NCI-H2227 (cell line): ENCODE measurements around the gene DENND6A.
"Not testable (repeated sequence)": the region's sequence is repeated elsewhere in the genome, so short reads cannot be mapped to it uniquely, and the experiment has no call there.

ENCODE experiments used
- DNase-seq: peaks from one replicate; lab custom pipeline; 2025; ENCODE audit not compliant: unreplicated experiment; lab: John Stamatoyannopoulos, UW

DENND6A gene

GRCh38 chr3:57692396-57693147, at the start of gene DENND6A:
TSS of gene DENND6A (minus strand) at chr3:57693077. CDS start at chr3:57693018, 59 bp downstream.
- peak; percentile 95 for DNase-seq

GRCh38 chr3:57740027-57740426, 47.1 kb upstream of the DENND6A start:
- no peak for DNase-seq

GRCh38 chr3:57738391-57738790, 45.5 kb upstream of the DENND6A start:
- no peak for DNase-seq

- DNase-seq, result no peak
Observed at GRCh38 chr3:57737840-57738239, 45.0 kb upstream of the DENND6A start.

- no peak for DNase-seq
Observed at GRCh38 chr3:57735405-57735804, 42.5 kb upstream of the DENND6A start.

GRCh38 chr3:57733790-57734189, 40.9 kb upstream of the DENND6A start:
- no peak for DNase-seq

- DNase-seq, result no peak
Observed at GRCh38 chr3:57731311-57731710, 38.4 kb upstream of the DENND6A start.

- no peak for DNase-seq
Observed at GRCh38 chr3:57730682-57731081, 37.8 kb upstream of the DENND6A start.

- DNase-seq, result no peak
Observed at GRCh38 chr3:57729334-57730045, 36.6 kb upstream of the DENND6A start.

- no peak for DNase-seq
Observed at GRCh38 chr3:57727106-57727505, 34.2 kb upstream of the DENND6A start.

- no peak for DNase-seq
Observed at GRCh38 chr3:57726397-57726796, 33.5 kb upstream of the DENND6A start.

- DNase-seq, result no peak
Observed at GRCh38 chr3:57718118-57718517, 25.2 kb upstream of the DENND6A start.

- no peak for DNase-seq
Observed at GRCh38 chr3:57717205-57717868, 24.5 kb upstream of the DENND6A start.

- DNase-seq, result no peak
Observed at GRCh38 chr3:57715686-57716085, 22.8 kb upstream of the DENND6A start.

GRCh38 chr3:57709559-57709958, 16.7 kb upstream of the DENND6A start:
- no peak for DNase-seq

GRCh38 chr3:57709031-57709430, 16.2 kb upstream of the DENND6A start:
- no peak for DNase-seq

GRCh38 chr3:57706462-57706861, 13.6 kb upstream of the DENND6A start:
- no peak for DNase-seq

GRCh38 chr3:57705351-57705750, 12.5 kb upstream of the DENND6A start:
- DNase-seq, result not testable (repeated sequence)

- no peak for DNase-seq
Observed at GRCh38 chr3:57701781-57702180, 8.9 kb upstream of the DENND6A start.

- no peak for DNase-seq
Observed at GRCh38 chr3:57700737-57701136, 7.9 kb upstream of the DENND6A start.

- DNase-seq, result no peak
Observed at GRCh38 chr3:57699591-57699990, 6.7 kb upstream of the DENND6A start.

- DNase-seq, result no peak
Observed at GRCh38 chr3:57696801-57697321, 4.0 kb upstream of the DENND6A start.
